IMR-90 (cell line): ENCODE data around the gene CELSR2. TPM values are rescaled to one million over a fixed set of nuclear protein-coding genes. Genes with fewer than 3 reads are reported as not detected.
A peak's percentile ranks its signal among the peaks of the same experiment; 100 is the strongest.

Source experiments
- ATAC-seq: fragments of 200-7000 bp; cut with Tn5 transposase; 2 replicates; pipeline ENCODE4 v1.9.1; 2020; ENCODE audit warnings: low read depth, mild to moderate bottlenecking, moderate library complexity
- BruUV-seq: library from RNA; stranded (reverse); fragments of 400-500 nt; replicated peaks from 2 replicates; lab custom pipeline; 2021; lab: Mats Ljungman, UMichigan
- CTCF ChIA-PET: fragments of 300-600 bp; formaldehyde crosslinking; extraction: SDS; loops from one replicate; lab custom pipeline; 2021; ENCODE audit warnings: antibody characterized with exemption; lab: Yijun Ruan, JAX
- POLR2A ChIA-PET: fragments of 300-600 bp; sonication (Branson Sonifier 250); formaldehyde crosslinking; loops from one replicate; lab custom pipeline; 2022; ENCODE audit warnings: antibody characterized with exemption; ENCODE audit not compliant: unreplicated experiment; lab: Charles Lee
- DNase-seq: peaks from one replicate; pipeline ENCODE4 v3.0.0; 2013
- H2AFZ ChIP-seq: replicated peaks from 2 replicates; pipeline ENCODE3; 2013; ENCODE audit warnings: low read length, mild to moderate bottlenecking; ENCODE audit not compliant: poor library complexity
- H2AK5ac ChIP-seq: 2 replicates; pipeline ENCODE4 v1.6.1; 2013; ENCODE audit warnings: low read depth, low read length, inconsistent platforms
- H2AK9ac ChIP-seq: replicated peaks from 2 replicates; pipeline ENCODE3; 2013; ENCODE audit warnings: mild to moderate bottlenecking, low read depth, low read length, moderate library complexity; ENCODE audit not compliant: poor library complexity
- H2BK120ac ChIP-seq: 2 replicates; pipeline ENCODE4 v1.6.1; 2013; ENCODE audit warnings: low read depth, low read length, inconsistent platforms
- H2BK15ac ChIP-seq: 3 replicates; pipeline ENCODE4 v1.6.1; 2013; ENCODE audit warnings: low read depth, low read length, inconsistent platforms
- H2BK20ac ChIP-seq: 2 replicates; pipeline ENCODE4 v1.6.1; 2013; ENCODE audit warnings: low read depth, mild to moderate bottlenecking, inconsistent platforms, low read length, moderate library complexity
- H2BK5ac ChIP-seq: 2 replicates; pipeline ENCODE4 v1.6.1; 2013; ENCODE audit warnings: mild to moderate bottlenecking, low read depth, low read length, inconsistent platforms; ENCODE audit not compliant: poor library complexity, severe bottlenecking
- H3K14ac ChIP-seq: replicated peaks from 2 replicates; pipeline ENCODE4 v1.6.1; 2013; ENCODE audit warnings: low read depth, low read length, inconsistent platforms
- H3K18ac ChIP-seq: 2 replicates; pipeline ENCODE4 v1.6.1; 2013; ENCODE audit warnings: low read depth, low read length, control low read depth
- H3K23ac ChIP-seq: 2 replicates; pipeline ENCODE4 v1.6.1; 2013; ENCODE audit warnings: low read depth, low read length, inconsistent platforms
- H3K27ac ChIP-seq: 2 replicates; pipeline ENCODE4 v1.5.1; 2013; ENCODE audit warnings: mild to moderate bottlenecking, control low read depth, low read length; ENCODE audit not compliant: insufficient read depth
- H3K27me3 ChIP-seq: 2 replicates; pipeline ENCODE4 v1.6.1; 2013; ENCODE audit warnings: low read length; ENCODE audit not compliant: control insufficient read depth, insufficient read depth
- H3K36me3 ChIP-seq: 2 replicates; pipeline ENCODE4 v1.6.1; 2013; ENCODE audit warnings: low read length, mixed read lengths; ENCODE audit not compliant: control insufficient read depth, insufficient read depth
- H3K4ac ChIP-seq: 2 replicates; pipeline ENCODE4 v1.6.1; 2013; ENCODE audit warnings: low read depth, low read length, inconsistent platforms
- H3K4me1 ChIP-seq: 2 replicates; pipeline ENCODE4 v1.6.1; 2013; ENCODE audit warnings: low read length, mixed read lengths; ENCODE audit not compliant: control insufficient read depth, insufficient read depth
- H3K4me2 ChIP-seq: 2 replicates; pipeline ENCODE4 v1.6.1; 2013; ENCODE audit warnings: low read depth, mild to moderate bottlenecking, control low read depth, low read length, moderate library complexity
- H3K4me3 ChIP-seq: 2 replicates; pipeline ENCODE4 v1.5.1; 2013; ENCODE audit warnings: low read depth, mild to moderate bottlenecking, control low read depth, low read length, moderate library complexity; ENCODE audit not compliant: insufficient read depth
- H3K56ac ChIP-seq: 2 replicates; pipeline ENCODE4 v1.6.1; 2013; ENCODE audit warnings: low read length, inconsistent platforms; ENCODE audit not compliant: insufficient read depth; ENCODE audit errors: extremely low read depth
- H3K79me1 ChIP-seq, 2 experiments: 2 replicates each; pipeline ENCODE4 v1.6.1; 2013; ENCODE audit warnings: low read length in 2 of 2, inconsistent platforms in 1 of 2, low read depth in 1 of 2
- H3K9ac ChIP-seq: 2 replicates; pipeline ENCODE4 v1.6.1; 2013; ENCODE audit warnings: low read depth, low read length, control low read depth
- H3K9me1 ChIP-seq: 2 replicates; pipeline ENCODE4 v1.6.1; 2013; ENCODE audit warnings: low read length, inconsistent platforms; ENCODE audit not compliant: insufficient read depth
- H3K9me3 ChIP-seq: 2 replicates; pipeline ENCODE4 v1.6.1; 2013; ENCODE audit warnings: low read length; ENCODE audit not compliant: control insufficient read depth, insufficient read depth
- H4K20me1 ChIP-seq: 2 replicates; pipeline ENCODE4 v1.6.1; 2013; ENCODE audit warnings: low read length, inconsistent platforms; ENCODE audit not compliant: insufficient read depth
- H4K5ac ChIP-seq: 2 replicates; pipeline ENCODE4 v1.6.1; 2013; ENCODE audit warnings: mild to moderate bottlenecking, low read depth, low read length, control low read depth
- H4K8ac ChIP-seq, 2 experiments: 2 replicates each; pipeline ENCODE4 v1.6.1; 2013; ENCODE audit warnings: low read depth in 2 of 2, low read length in 2 of 2, control low read depth in 1 of 2, inconsistent platforms in 1 of 2
- H4K91ac ChIP-seq: 2 replicates; pipeline ENCODE4 v1.6.1; 2013; ENCODE audit warnings: low read depth, low read length, inconsistent platforms; ENCODE audit not compliant: insufficient read depth
- CHD1 ChIP-seq: IDR thresholded peaks from 2 replicates; pipeline ENCODE4 v1.6.1; 2012; ENCODE audit warnings: low read depth, low read length, improper control_type of control experiment
- ELK1 ChIP-seq: fragments of 150-350 bp; IDR thresholded peaks from 2 replicates; pipeline ENCODE4 v1.6.1; 2016; ENCODE audit warnings: low read depth, mild to moderate bottlenecking, low read length, moderate library complexity, borderline replicate concordance
- POLR2A ChIP-seq: IDR thresholded peaks from 2 replicates; pipeline ENCODE4 v1.6.1; 2012; ENCODE audit warnings: mild to moderate bottlenecking, low read depth, low read length
- RAD21 ChIP-seq: IDR thresholded peaks from 2 replicates; pipeline ENCODE4 v1.6.1; 2012; ENCODE audit warnings: low read length, improper control_type of control experiment
- USF2 ChIP-seq: fragments of 150-350 bp; IDR thresholded peaks from 2 replicates; pipeline ENCODE4 v1.6.1; 2017; ENCODE audit warnings: mild to moderate bottlenecking, antibody characterized with exemption, low read length, low read depth
- WGBS, 2 experiments: methylation state at CpG; one replicate each; pipeline versions ENCODE4 v1.1.5 to v1.1.7; 2013; ENCODE audit warnings: missing lambda C conversion rate in 2 of 2; ENCODE audit not compliant: insufficient read length in 1 of 2; ENCODE audit errors: extremely low coverage in 2 of 2; 5-methylcytosine and 5-hydroxymethylcytosine counted together
- dilution Hi-C: fragments of 300-500 bp; cut with HindIII; formaldehyde crosslinking; loops from one replicate; pipeline ENCODE4 v1.14.3; 2018; ENCODE audit warnings: low sequenced_read_pairs; ENCODE audit not compliant: unreplicated experiment
- in situ Hi-C: fragments of 300-500 bp; cut with MboI; formaldehyde crosslinking; loops from 3 replicates; pipeline ENCODE4 v1.14.3; 2019; ENCODE audit warnings: low sequenced_read_pairs, inconsistent platforms, mixed read lengths
- intact Hi-C: fragments of 100-400 bp; cut with micrococcal nuclease; formaldehyde crosslinking; loops from 2 replicates; pipeline ENCODE4 v1.10.0; 2022
- polyA plus RNA-seq, 3 experiments: library from polyadenylated mRNA; depleted of rRNA; stranded (reverse); fragments of >200 nt; gene quantifications; 2 replicates each; pipeline ENCODE4 v1.2.3, GENCODE V29; 2012; ENCODE audit warnings: low replicate concordance in 1 of 3
- total RNA-seq: library from RNA; depleted of rRNA; stranded (reverse); fragments of >200 nt; gene quantifications from 2 replicates; pipeline ENCODE4 v1.2.3, GENCODE V29; 2012

CELSR2 gene
- total and polyA plus RNA-seq, 2 of the 4 experiments (the other 2 are of a cell fraction): 1.3 to 5.3 TPM

- dilution Hi-C loops: no loop called here
- CTCF ChIA-PET: no interaction called here
- Histone ChIP-seq H4K20me1 (no peaks in the 10 kb centered on the region), H3K4ac (no peak overlapping the region), H3K14ac (no peak overlapping the region), H3K4me2 (peak overlapping the region; percentile 76), H2AFZ (peak overlapping the region; percentile 90), H3K18ac (no peak overlapping the region), H2BK15ac (no peak overlapping the region), H2BK5ac (no peak overlapping the region), H3K27ac (no peak overlapping the region), H4K8ac (peak overlapping the region in 1 of 2 experiments; percentile 4; a peak in 1 of 4 replicates), H2BK120ac (no peak overlapping the region), H3K9ac (no peak overlapping the region), H3K4me1 (peaks cover 21% of the 10 kb centered on the region), H3K23ac (no peak overlapping the region), H4K5ac (no peak overlapping the region), H3K4me3 (peak overlapping the region; percentile 54), H2AK5ac (no peak overlapping the region), H3K27me3 (no peaks in the 10 kb centered on the region), H3K79me1 (0 out of 4 replicates have a peak, but pooled peaks cover 0 to 7% of the 10 kb centered on the region in 2 experiments), H2BK20ac (no peak overlapping the region), H2AK9ac (peak overlapping the region; percentile 67), H3K9me3 (no peaks in the 10 kb centered on the region), H3K36me3 (no peaks in the 10 kb centered on the region), H3K9me1 (no peaks in the 10 kb centered on the region; the same call in 1 of the 2 replicates), H3K56ac (no peak overlapping the region), H4K91ac (no peak overlapping the region)
- in situ Hi-C loops: no loop called here
- BruUV-seq: no TSS peak
- DNase-seq: no peak
- no peak for TF ChIP-seq POLR2A
- no peak for TF ChIP-seq RAD21
- TF ChIP-seq USF2: no peak
- TF ChIP-seq CHD1: no peak
- no peak for TF ChIP-seq ELK1
- WGBS, 2 experiments: 5% methylated on average over 48 of the region's 80 CpGs; no CpG with 5 or more reads in 1 of the 2 experiments
- POLR2A ChIA-PET: interaction anchor here (0.5 kb wide), 1 partner anchor 8 kb away, joined by 3 read pairs; no protein-coding TSS in a partner anchor
- ATAC-seq: peak; percentile 41
- intact Hi-C loops: loop anchor here (1.0 kb wide), 1 partner anchor 10 kb away; no protein-coding TSS in a partner anchor
These were observed 489 bp downstream of the CELSR2 start for GRCh38 chr1:109249654-109250401.
